K562 (cell line): ENCODE results near the gene ATAD5. TPM values are rescaled to one million over a fixed set of nuclear protein-coding genes. Genes with fewer than 3 reads are reported as not detected.

Experiments used
- CBX1 ChIP-seq: sonication (generic); IDR thresholded peaks from 2 replicates; pipeline ENCODE4 v1.6.1; 2016; ENCODE audit warnings: antibody characterized with exemption, low read depth, mild to moderate bottlenecking
- FUS ChIP-seq: fragments of 200-400 bp; formaldehyde crosslinking; optimal IDR thresholded peaks from 2 replicates; pipeline ENCODE3; 2017; ENCODE audit warnings: low read depth, low read length
- HMGXB4 ChIP-seq: sonication (generic); formaldehyde crosslinking; IDR thresholded peaks from 2 replicates; pipeline ENCODE4 v1.8.1; 2023; ENCODE audit warnings: mild to moderate bottlenecking, missing genetic modification reagents
- KLF10 ChIP-seq: fragments of 250-450 bp; sonication (Bioruptor Pico); IDR thresholded peaks from 2 replicates; pipeline ENCODE4 v1.6.1; 2021; ENCODE audit warnings: matching md5 sums
- MAFF ChIP-seq: IDR thresholded peaks from 2 replicates; pipeline ENCODE4 v1.6.1; 2012; ENCODE audit warnings: low read length, improper control_type of control experiment
- MIER1 ChIP-seq: fragments of 450-650 bp; IDR thresholded peaks from 2 replicates; pipeline ENCODE4 v1.6.1; 2016; ENCODE audit warnings: antibody characterized with exemption, mild to moderate bottlenecking, low read depth
- POLR2G ChIP-seq: fragments of 200-400 bp; formaldehyde crosslinking; IDR thresholded peaks from 2 replicates; pipeline ENCODE4 v1.6.1; 2017; ENCODE audit warnings: low read depth, mild to moderate bottlenecking, antibody characterized with exemption, low read length, moderate library complexity
- PPARD ChIP-seq: fragments of 250-450 bp; sonication (Bioruptor Pico); IDR thresholded peaks from 2 replicates; pipeline ENCODE4 v1.8.0; 2022; ENCODE audit warnings: inconsistent platforms, mild to moderate bottlenecking, moderate library complexity
- RBM39 ChIP-seq: fragments of 200-400 bp; formaldehyde crosslinking; optimal IDR thresholded peaks from 2 replicates; pipeline ENCODE3; 2018; ENCODE audit warnings: low read depth, low read length
- ZBTB11 ChIP-seq, 3 experiments: fragments of 200-800 bp in 1 of 3; fragments of 250-450 bp in 1 of 3; fragments of 450-650 bp in 1 of 3; sonication (Bioruptor Pico) in 1 of 3; sonication (Bioruptor generic) in 1 of 3; formaldehyde crosslinking in 1 of 3; IDR thresholded peaks; 2 replicates each; pipeline versions ENCODE4 v1.6.1 to v1.8.0; 2016 to 2022; ENCODE audit warnings: mild to moderate bottlenecking in 2 of 3, missing genetic modification characterization in 2 of 3, missing compliant biosample characterization in 1 of 3, moderate library complexity in 1 of 3
- ZNF12 ChIP-seq: sonication (generic); formaldehyde crosslinking; IDR thresholded peaks from 2 replicates; pipeline ENCODE4 v1.4.0; 2020; ENCODE audit warnings: mild to moderate bottlenecking, missing genetic modification reagents
- ZNF121 ChIP-seq: sonication (generic); formaldehyde crosslinking; conservative IDR thresholded peaks from 2 replicates; pipeline ENCODE4 v1.8.0; 2022; ENCODE audit warnings: missing genetic modification reagents
- ZNF318 ChIP-seq, 2 experiments: fragments of 450-650 bp; IDR thresholded peaks; 2 replicates each; pipeline ENCODE4 v1.6.1; 2016; ENCODE audit warnings: mild to moderate bottlenecking in 2 of 2, borderline replicate concordance in 1 of 2, low read depth in 1 of 2, moderate library complexity in 1 of 2
- ZNF57 ChIP-seq: fragments of 450-650 bp; formaldehyde crosslinking; IDR thresholded peaks from 2 replicates; pipeline ENCODE4 v1.4.0; 2020; ENCODE audit warnings: mild to moderate bottlenecking, moderate library complexity
- polyA plus RNA-seq, 8 experiments: library from polyadenylated mRNA; depleted of rRNA in 4 of 8; stranded (reverse) in 5 of 8; unstranded in 3 of 8; fragments of >200 nt; fragmentation: Nextera tagmentation in 2 of 8; fragmentation: Illumina TruSeq in 1 of 8; extraction: Ambion mirVana in 2 of 8; extraction: Trizol in 1 of 8; gene quantifications; 2 replicates each; pipeline versions ENCODE4 v1.2.1 to v1.2.3, GENCODE V29; 2011 to 2014; ENCODE audit warnings: inconsistent platforms in 1 of 8, missing spikeins in 1 of 8
- total RNA-seq, 7 experiments: library from RNA; depleted of rRNA in 6 of 7; stranded (reverse); fragments of >200 nt in 6 of 7; fragmentation: Illumina TruSeq in 2 of 7; extraction: Trizol in 2 of 7; gene quantifications; 2 replicates each; pipeline versions ENCODE4 v1.2.1 to v1.2.3, GENCODE V29; 2011 to 2021; ENCODE audit warnings: low replicate concordance in 1 of 7

Gene ATAD5
- total and polyA plus RNA-seq, 9 of the 15 experiments (the other 6 are each of a cell fraction or from before 2014, with no cell fraction given) = 4.6 to 25.6 (median 19.5) TPM

- TF ChIP-seq PPARD (CRISPR knock-in tag) (no peak), KLF10 (CRISPR knock-in tag) (no peak), ZNF57 (CRISPR knock-in tag) (no peak), MIER1 (no peak), ZNF12 (no peak), MAFF (no peak), POLR2G (peak; percentile 91), ZBTB11 (CRISPR knock-in tag; IDR thresholded peaks at IDR 0.05) (peak in 1 of 3 experiments; percentile 90; a peak in 2 of 6 replicates), HMGXB4 (CRISPR knock-in tag) (peak; percentile 90), ZNF121 (CRISPR knock-in tag) (no peak), RBM39 (no peak), ZNF318 (IDR thresholded peaks at IDR 0.05; ENCODE audit: borderline replicate concordance in 1 of 2, low read depth in 1 of 2) (no peak), CBX1 (no peak; the same call in 1 of the 2 replicates), FUS (no peak)
Measured at GRCh38 chr17:30831663-30832437, at the start of gene ATAD5 (continued).
